ENCODE data around the gene FOXP1.

DNA sequence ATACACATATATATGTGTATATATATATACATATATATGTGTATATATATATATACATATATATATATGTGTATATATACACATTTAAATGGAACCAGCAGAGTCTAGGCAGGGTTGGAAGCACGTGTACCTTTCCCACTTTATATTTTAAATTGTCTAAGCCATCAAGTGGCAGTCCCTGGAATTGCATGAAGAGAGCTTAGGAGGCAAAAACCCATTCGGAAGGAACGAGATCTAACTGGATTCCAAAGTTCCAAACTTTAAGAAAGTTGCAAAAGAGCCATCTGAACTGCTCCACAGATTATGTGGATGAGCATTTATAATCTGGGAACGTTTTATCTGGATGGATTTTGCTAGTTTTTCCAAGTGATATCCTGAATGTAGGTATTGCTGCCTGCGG lies 186.5 kb downstream of the FOXP1 start:
- TF ChIP-seq, protein P1, sequence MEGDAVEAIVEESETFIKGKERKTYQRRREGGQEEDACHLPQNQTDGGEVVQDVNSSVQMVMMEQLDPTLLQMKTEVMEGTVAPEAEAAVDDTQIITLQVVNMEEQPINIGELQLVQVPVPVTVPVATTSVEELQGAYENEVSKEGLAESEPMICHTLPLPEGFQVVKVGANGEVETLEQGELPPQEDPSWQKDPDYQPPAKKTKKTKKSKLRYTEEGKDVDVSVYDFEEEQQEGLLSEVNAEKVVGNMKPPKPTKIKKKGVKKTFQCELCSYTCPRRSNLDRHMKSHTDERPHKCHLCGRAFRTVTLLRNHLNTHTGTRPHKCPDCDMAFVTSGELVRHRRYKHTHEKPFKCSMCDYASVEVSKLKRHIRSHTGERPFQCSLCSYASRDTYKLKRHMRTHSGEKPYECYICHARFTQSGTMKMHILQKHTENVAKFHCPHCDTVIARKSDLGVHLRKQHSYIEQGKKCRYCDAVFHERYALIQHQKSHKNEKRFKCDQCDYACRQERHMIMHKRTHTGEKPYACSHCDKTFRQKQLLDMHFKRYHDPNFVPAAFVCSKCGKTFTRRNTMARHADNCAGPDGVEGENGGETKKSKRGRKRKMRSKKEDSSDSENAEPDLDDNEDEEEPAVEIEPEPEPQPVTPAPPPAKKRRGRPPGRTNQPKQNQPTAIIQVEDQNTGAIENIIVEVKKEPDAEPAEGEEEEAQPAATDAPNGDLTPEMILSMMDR (IDR thresholded peaks at IDR 0.05), result peak; percentile 49 to 70 (median 60)
- TF ChIP-seq EP300 (IDR thresholded peaks at IDR 0.05), result no peak
- no peak for TF ChIP-seq POLR2AphosphoS5 (IDR thresholded peaks at IDR 0.05)
- no peak for TF ChIP-seq POLR2A (IDR thresholded peaks at IDR 0.05; ENCODE audit: low read depth)

Data from esophagus muscularis mucosa (tissue), 4 donors.